H4 (cell line): ENCODE results near the gene SMCO4. TPM values are rescaled to one million over a fixed set of nuclear protein-coding genes. Genes with fewer than 3 reads are reported as not detected.
"Not testable (repeated sequence)": the region's sequence is repeated elsewhere in the genome, so short reads cannot be mapped to it uniquely, and the experiment has no call there.

Experiments used
- DNase-seq: peaks from one replicate; pipeline ENCODE4 v3.0.0-alpha.2; 2015; ENCODE audit warnings: low spot score
- total RNA-seq: library from RNA; depleted of rRNA; stranded (reverse); fragments of >200 nt; shearing (Covaris generic); gene quantifications from 2 replicates; pipeline ENCODE4 v1.2.3, GENCODE V29; 2014

SMCO4 gene
- total RNA-seq, 1 experiment from 2014 or later, result 22.9 TPM

- no peak for DNase-seq
Observed at GRCh38 chr11:93560199-93560932, 17.2 kb upstream of the SMCO4 start.

DNA sequence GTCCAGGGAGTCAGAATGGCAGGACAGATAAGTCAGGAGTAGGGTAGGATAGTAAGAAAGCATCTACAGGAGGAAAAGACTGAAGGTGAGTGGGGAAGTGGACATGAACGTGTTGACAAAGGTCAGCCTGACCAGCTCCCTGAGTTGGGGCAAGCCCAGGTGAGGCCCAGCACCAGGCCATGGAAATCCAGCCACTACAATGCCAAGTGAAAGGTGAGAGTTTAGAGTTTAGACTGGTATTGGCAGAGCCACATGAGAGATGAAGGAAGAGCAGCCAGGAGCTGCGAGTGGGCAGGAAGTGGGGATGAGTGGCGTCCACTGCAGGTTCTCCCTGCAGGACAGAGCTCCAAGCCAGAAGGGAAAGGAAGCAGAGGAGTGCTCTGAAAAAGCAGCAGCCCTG, 16.5 kb upstream of the SMCO4 start:
- no peak for DNase-seq

GRCh38 chr11:93552874-93553273, 9.7 kb upstream of the SMCO4 start:
- no peak for DNase-seq

DNA sequence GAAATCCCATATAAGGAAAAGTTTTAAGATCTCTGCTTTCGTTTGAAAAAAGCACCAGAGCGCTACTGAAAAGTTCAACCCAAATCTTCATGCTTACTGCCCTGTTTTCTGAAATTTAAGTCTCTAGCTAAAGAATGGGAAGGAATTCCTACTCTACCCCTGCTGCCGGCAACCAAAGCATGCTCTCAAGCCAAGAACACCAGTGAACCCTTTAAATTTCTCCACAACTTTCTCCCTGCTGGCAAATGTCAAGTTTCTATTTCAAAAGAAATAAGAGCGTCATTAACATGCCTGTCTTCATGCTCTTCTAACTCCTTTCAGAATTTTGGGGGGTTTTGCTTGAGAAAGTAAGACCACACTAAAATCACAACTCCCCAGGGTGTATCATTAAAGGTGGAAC, 6.8 kb upstream of the SMCO4 start:
- DNase-seq, result no peak

GRCh38 chr11:93548679-93549319, 5.6 kb upstream of the SMCO4 start:
- DNase-seq, result no peak

GRCh38 chr11:93547773-93548172, 4.6 kb upstream of the SMCO4 start:
- no peak for DNase-seq

DNA sequence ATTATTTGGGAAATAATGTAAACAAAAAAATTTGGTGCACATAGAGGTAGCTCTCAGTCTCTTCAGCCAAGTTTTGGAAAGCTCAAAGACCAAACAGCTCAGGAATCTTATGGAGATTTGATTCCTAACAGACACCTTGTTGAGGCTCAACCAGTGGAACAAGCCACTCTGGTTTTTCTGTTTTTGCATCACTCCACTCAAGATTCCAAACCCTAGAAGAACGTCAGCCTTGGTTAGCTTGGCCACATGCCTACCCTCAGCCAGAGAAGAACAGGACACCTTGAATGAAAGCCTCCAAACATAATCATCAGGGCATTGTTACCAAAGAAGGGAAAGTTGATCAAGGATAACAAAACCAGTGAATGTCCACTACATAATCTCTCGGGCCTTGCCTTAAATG, 3.8 kb upstream of the SMCO4 start:
- no peak for DNase-seq

DNA sequence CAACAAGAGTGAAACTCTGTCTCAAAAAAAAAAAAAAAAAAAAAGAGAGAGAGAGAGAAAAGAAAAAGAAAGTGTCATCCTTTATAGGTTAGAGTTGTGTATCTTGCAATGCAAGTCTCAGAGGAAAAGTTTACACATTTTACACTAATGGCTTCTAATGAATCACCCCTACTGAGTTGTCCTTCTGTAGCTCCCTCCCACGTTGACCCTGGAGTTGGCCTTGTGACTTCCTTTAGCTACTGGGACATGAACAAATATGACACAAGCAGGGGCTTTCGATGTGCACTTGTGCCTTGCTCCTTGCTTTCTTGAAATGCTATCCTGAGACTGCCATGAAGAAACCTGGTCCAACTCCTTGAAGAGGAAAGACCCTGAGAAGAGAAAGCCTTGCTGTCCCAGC, 2.4 kb upstream of the SMCO4 start:
- no peak for DNase-seq

DNA sequence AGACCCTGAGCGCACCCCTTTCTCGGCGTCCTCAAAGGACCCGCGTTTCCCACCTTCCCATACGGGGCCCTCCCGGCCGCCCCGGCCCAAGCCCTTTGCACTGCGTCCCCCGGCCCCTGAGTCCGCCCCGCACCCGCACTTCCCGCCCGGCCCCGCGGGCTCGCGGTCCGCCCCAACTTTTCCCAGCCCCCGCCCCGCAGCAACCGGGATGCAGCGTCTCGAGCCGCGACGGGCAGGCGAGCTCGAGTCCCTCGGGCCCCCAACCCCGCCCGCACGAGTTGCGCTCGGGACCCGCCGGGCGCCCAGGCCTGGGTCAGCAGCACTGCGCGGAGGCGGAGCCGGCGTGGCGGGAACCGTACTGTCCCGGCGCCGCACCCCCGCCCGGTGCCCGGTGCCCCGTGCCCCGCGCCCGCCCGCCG, 371 bp downstream of the SMCO4 start:
- DNase-seq, result no peak

DNA sequence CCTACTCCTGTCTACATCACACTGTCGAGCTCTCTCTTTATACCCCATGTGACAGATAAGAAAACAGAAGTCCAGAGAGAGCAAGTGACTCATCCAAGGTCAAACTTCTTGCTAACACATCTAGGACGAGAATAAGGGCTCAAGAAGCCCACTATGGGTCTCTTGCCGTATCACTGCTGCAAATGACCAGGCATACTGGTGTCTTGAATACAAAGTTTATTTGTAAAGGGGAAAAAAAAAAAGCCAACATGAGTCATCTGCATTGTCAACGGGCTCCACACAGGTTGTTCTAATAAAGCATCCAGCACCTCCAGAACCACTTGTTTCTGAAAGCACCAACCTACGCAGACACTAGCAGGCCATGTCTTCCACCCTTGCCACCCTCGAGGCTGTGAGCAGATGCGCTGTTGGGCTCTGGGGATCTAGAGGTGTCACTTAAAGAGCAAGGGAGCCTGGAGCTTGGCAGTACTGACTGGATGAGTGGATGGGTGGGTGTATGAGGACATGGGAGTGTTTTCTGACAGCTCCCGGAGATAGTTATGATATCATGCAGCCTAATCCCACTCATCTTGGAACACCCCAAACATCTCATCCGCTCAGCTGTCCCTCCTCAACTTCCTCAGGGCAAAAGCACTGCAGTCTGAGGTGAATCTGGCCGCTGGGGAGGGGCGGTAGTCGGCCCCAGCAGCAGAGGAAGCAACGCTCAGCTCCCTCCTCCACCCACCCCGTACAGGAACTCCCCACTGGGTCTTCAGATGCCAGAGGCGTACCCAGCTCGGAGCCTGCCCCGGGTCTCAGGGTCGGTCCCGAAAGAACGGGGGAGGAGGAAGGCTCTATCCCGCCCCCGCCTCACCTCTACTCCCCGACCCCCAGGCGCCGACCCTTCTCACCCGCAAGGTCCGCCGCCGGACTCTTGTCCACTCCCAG, 1.0 kb downstream of the SMCO4 start:
- DNase-seq, result peak; percentile 40

GRCh38 chr11:93540896-93541553, 2.2 kb downstream of the SMCO4 start:
- DNase-seq, result no peak

DNA sequence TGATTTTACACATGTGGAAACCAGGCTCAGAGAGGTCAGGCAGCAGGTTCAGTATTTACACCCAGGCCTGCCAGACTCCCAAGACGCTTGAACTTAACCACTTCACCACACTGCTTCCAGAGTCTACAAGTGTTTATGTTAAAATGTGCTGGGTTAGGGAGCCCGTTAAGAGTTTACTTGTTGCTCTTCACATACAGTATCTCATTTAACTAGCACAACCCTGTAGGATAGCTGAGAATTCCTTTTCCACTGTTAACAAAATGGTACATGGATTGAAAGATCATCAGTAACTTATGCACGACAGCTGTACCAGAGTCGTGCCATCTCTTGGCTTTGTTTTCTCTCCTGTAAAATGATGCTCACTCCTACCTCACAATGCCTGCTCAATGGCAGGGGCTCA, 2.9 kb downstream of the SMCO4 start:
- no peak for DNase-seq

GRCh38 chr11:93537767-93538261, 5.4 kb downstream of the SMCO4 start:
- DNase-seq, result no peak

GRCh38 chr11:93537049-93537448, 6.1 kb downstream of the SMCO4 start:
- no peak for DNase-seq

DNA sequence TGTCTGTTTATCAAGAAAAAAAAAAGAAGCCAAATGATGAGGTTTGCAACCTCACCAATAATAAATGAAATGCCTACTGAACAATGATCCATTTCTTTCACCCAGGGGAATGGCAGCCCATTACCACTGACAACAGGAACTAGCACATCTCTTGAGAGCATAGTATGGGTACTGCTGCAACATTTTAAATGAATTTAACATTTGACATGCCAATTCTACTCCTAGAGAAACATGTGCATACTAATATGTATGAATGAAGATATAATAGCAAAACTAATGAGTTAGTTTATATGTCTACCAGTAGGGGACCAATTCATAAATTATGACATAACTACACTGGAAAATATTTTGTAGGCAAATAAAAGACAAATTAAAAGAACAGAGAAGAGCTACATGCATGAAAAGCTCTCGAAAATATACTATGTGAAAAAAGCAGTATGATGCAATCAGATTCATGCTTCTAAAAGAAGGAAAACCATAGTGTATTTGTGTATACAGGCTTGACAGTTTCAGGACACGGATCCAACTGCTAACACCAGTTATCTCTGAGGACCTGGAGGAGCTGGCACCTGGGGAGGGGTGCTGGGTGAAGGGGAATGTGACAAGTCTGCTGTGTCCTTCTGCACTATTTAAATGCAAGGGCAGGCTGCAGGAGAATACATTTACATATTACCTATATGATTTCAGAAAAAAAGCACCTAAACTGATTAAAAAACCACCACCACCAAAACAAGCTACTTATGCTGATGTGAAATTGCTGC, 6.9 kb downstream of the SMCO4 start:
- DNase-seq, result no peak

- not testable (repeated sequence) for DNase-seq
Observed at GRCh38 chr11:93535578-93535977, 7.6 kb downstream of the SMCO4 start.

DNA sequence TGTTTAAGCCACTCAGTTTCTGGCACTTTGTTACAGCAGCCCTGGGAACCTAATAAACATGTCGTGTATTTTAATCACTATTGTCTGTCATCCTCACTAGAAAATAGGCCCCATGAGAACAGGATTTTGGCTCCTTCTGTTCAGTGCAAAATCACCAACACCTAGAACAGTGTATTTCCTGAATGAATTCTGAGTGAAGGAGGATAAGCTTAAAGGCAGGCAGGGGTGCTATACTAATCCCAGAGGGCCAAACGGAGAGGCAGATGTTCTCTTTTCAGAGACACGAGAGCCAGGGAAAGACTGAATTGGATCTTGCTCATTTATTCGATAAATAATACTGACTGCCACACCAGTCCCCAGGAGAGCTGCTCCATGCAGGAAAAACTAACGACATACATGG, 10.4 kb downstream of the SMCO4 start:
- DNase-seq, result no peak

GRCh38 chr11:93532281-93532789, 10.9 kb downstream of the SMCO4 start:
- no peak for DNase-seq

- no peak for DNase-seq
Observed at GRCh38 chr11:93530468-93530826, 12.7 kb downstream of the SMCO4 start.

GRCh38 chr11:93529707-93530467, 13.3 kb downstream of the SMCO4 start:
- DNase-seq, result no peak
